HepG2 (cell line): ENCODE results near the gene CES3. TPM values are rescaled to one million over a fixed set of nuclear protein-coding genes. Genes with fewer than 3 reads are reported as not detected.

ENCODE experiments used
- ATAC-seq: fragments of 200-7000 bp; cut with Tn5 transposase; 3 replicates; pipeline ENCODE4 v1.9.1; 2020; ENCODE audit warnings: mild to moderate bottlenecking, moderate library complexity
- BruUV-seq: library from RNA; stranded (reverse); fragments of 400-500 nt; replicated peaks from 2 replicates; lab custom pipeline; 2021; lab: Mats Ljungman, UMichigan
- CTCF ChIA-PET: fragments of 300-600 bp; formaldehyde crosslinking; extraction: SDS; loops from one replicate; lab custom pipeline; 2021; ENCODE audit warnings: low total read pairs, inconsistent platforms, low intra/inter-chr PET ratio; lab: Yijun Ruan, JAX
- POLR2A ChIA-PET: fragments of 350-600 bp; sonication (Branson Sonifier 250); formaldehyde crosslinking; loops from one replicate; lab custom pipeline; 2020; ENCODE audit warnings: antibody characterized with exemption, inconsistent platforms; lab: Yijun Ruan, JAX
- DNase-seq: peaks from one replicate; pipeline ENCODE4 v3.0.0-alpha.2; 2015; ENCODE audit warnings: low spot score
- FAIRE-seq: peaks from 3 replicates; lab custom pipeline; 2011; peaks lifted over from hg19 to GRCh38; lab: Jason Lieb, UNC
- H2AFZ ChIP-seq: one replicate; pipeline ENCODE4 v1.6.1; 2011; ENCODE audit warnings: low read length, inconsistent platforms
- H3K27ac ChIP-seq: fragments of 300-600 bp; 3 replicates; pipeline ENCODE4 v1.8.0; 2011; ENCODE audit warnings: mixed run types, mild to moderate bottlenecking, mixed read lengths, low read length, inconsistent platforms; ENCODE audit not compliant: insufficient read depth; ENCODE audit errors: extremely low read length
- H3K27me3 ChIP-seq, 2 experiments: fragments of 200-600 bp in 1 of 2; 2 replicates in 1 of 2; 3 replicates in 1 of 2; pipeline versions ENCODE4 v1.6.0 to v1.8.0; 2011; ENCODE audit warnings: low read length in 2 of 2, mild to moderate bottlenecking in 2 of 2, moderate library complexity in 2 of 2, inconsistent platforms in 1 of 2; ENCODE audit not compliant: insufficient read depth in 2 of 2, control insufficient read depth in 1 of 2
- H3K36me3 ChIP-seq, 2 experiments: fragments of 200-600 bp in 1 of 2; replicated peaks in 1 of 2; 2 replicates in 1 of 2; 3 replicates in 1 of 2; pipeline versions ENCODE4 v1.5.1 to v1.8.0; 2011; ENCODE audit warnings: low read length in 2 of 2, inconsistent platforms in 1 of 2; ENCODE audit not compliant: insufficient read depth in 2 of 2, control insufficient read depth in 1 of 2
- H3K4me1 ChIP-seq: 2 replicates; pipeline ENCODE4 v1.5.1; 2012; ENCODE audit warnings: low read length, inconsistent platforms; ENCODE audit not compliant: insufficient read depth
- H3K4me2 ChIP-seq: 2 replicates; pipeline ENCODE4 v1.6.0; 2011; ENCODE audit warnings: low read depth, low read length, inconsistent platforms
- H3K4me3 ChIP-seq, 3 experiments: fragments of 200-600 bp in 1 of 3; sonication (generic), shearing (Covaris generic) in 1 of 3; replicated peaks in 1 of 3; 2 replicates each; pipeline ENCODE4 v1.5.1; 2011 to 2016; ENCODE audit warnings: low read length in 3 of 3, inconsistent platforms in 2 of 3, low read depth in 2 of 3, mild to moderate bottlenecking in 2 of 3, control low read depth in 1 of 3, mixed read lengths in 1 of 3; ENCODE audit not compliant: insufficient read depth in 1 of 3
- H3K79me2 ChIP-seq: one replicate; pipeline ENCODE4 v1.6.1; 2011; ENCODE audit warnings: low read length, inconsistent platforms; ENCODE audit not compliant: insufficient read depth
- H3K9ac ChIP-seq: 2 replicates; pipeline ENCODE4 v1.6.0; 2011; ENCODE audit warnings: mild to moderate bottlenecking, low read depth, low read length, inconsistent platforms; ENCODE audit not compliant: insufficient read depth
- H3K9me3 ChIP-seq: 2 replicates; pipeline ENCODE4 v1.5.1; 2012; ENCODE audit warnings: mild to moderate bottlenecking, low read length
- H4K20me1 ChIP-seq: 2 replicates; pipeline ENCODE4 v1.6.0; 2011; ENCODE audit warnings: inconsistent platforms, mild to moderate bottlenecking, low read length, moderate library complexity; ENCODE audit not compliant: insufficient read depth
- HES4 ChIP-seq: sonication (generic); formaldehyde crosslinking; IDR thresholded peaks from 2 replicates; pipeline ENCODE4 v1.9.0; 2021; ENCODE audit warnings: mild to moderate bottlenecking, missing genetic modification reagents, borderline replicate concordance
- HNRNPK ChIP-seq: fragments of 200-400 bp; formaldehyde crosslinking; IDR thresholded peaks from 2 replicates; pipeline ENCODE4 v1.6.1; 2018; ENCODE audit warnings: low read length, low read depth, moderate library complexity, mild to moderate bottlenecking; ENCODE audit not compliant: poor library complexity, severe bottlenecking
- MIER2 ChIP-seq: IDR thresholded peaks from 2 replicates; pipeline ENCODE4 v1.6.1; 2016; ENCODE audit warnings: missing biosample characterization, missing genetic modification reagents
- ZKSCAN8 ChIP-seq: IDR thresholded peaks from 2 replicates; pipeline ENCODE4 v1.6.1; 2016; ENCODE audit warnings: borderline replicate concordance, missing genetic modification reagents, missing compliant biosample characterization
- ZMYM2 ChIP-seq: sonication (generic); formaldehyde crosslinking; IDR thresholded peaks from 2 replicates; pipeline ENCODE4 v1.8.0; 2022; ENCODE audit warnings: mild to moderate bottlenecking, missing genetic modification reagents
- ZNF781 ChIP-seq: sonication (generic); formaldehyde crosslinking; IDR thresholded peaks from 2 replicates; pipeline ENCODE4 v1.5.1; 2020; ENCODE audit warnings: borderline replicate concordance, mild to moderate bottlenecking, missing genetic modification reagents; ENCODE audit errors: not compliant biosample characterization
- WGBS: methylation state at CpG from one replicate; pipeline ENCODE4 v1.1.6; 2017; ENCODE audit warnings: low lambda C conversion rate; 5-methylcytosine and 5-hydroxymethylcytosine counted together
- in situ Hi-C: cut with HindIII; loops from 2 replicates; pipeline ENCODE4 v1.10.0; 2017; ENCODE audit warnings: low pct_unique_long_range_greater_than_20kb; ENCODE audit not compliant: extremely low pct_ligation_motif_present
- intact Hi-C: fragments of 100-400 bp; cut with micrococcal nuclease; formaldehyde crosslinking; loops from one replicate; pipeline ENCODE4 v1.10.0; 2022; ENCODE audit not compliant: unreplicated experiment
- polyA plus RNA-seq, 8 experiments: library from polyadenylated mRNA; depleted of rRNA in 3 of 8; stranded (reverse) in 7 of 8; unstranded in 1 of 8; fragments of >200 nt; fragmentation: Illumina TruSeq in 4 of 8; extraction: Trizol in 4 of 8; gene quantifications; 2 replicates each; pipeline versions ENCODE4 v1.2.1 to v1.2.3, GENCODE V29; 2011 to 2016; ENCODE audit warnings: low read depth in 4 of 8, missing spikeins in 1 of 8, mixed read lengths in 1 of 8; ENCODE audit not compliant: insufficient read depth in 1 of 8
- total RNA-seq, 5 experiments: library from RNA; depleted of rRNA; stranded (reverse); fragments of >200 nt; fragmentation: Illumina TruSeq; extraction: Trizol; gene quantifications; 2 replicates each; pipeline ENCODE4 v1.2.3, GENCODE V29; 2016; ENCODE audit warnings: low read depth in 1 of 5
- TF ChIP-seq, protein P1 (sequence below), 2 experiments: IDR thresholded peaks; 2 replicates each; pipeline ENCODE4 v1.6.1; 2011 to 2012; ENCODE audit warnings: low read length in 2 of 2, borderline replicate concordance in 1 of 2, low read depth in 1 of 2, mild to moderate bottlenecking in 1 of 2, moderate library complexity in 1 of 2
- TF ChIP-seq, protein P2 (sequence below): sonication (generic); formaldehyde crosslinking; IDR thresholded peaks from 2 replicates; pipeline ENCODE4 v1.8.1; 2023; ENCODE audit warnings: missing genetic modification reagents, inconsistent platforms, borderline replicate concordance
- TF ChIP-seq, protein P3 (sequence below): sonication (generic); formaldehyde crosslinking; IDR thresholded peaks from 2 replicates; pipeline ENCODE4 v1.8.0; 2022; ENCODE audit warnings: missing genetic modification reagents, mild to moderate bottlenecking, moderate library complexity, borderline replicate concordance
- TF ChIP-seq, protein P4 (sequence below): sonication (generic); formaldehyde crosslinking; IDR thresholded peaks from 2 replicates; pipeline ENCODE4 v1.5.0; 2020; ENCODE audit warnings: missing genetic modification reagents

CES3 gene
- total and polyA plus RNA-seq, 2 of the 13 experiments (the other 11 are each of a cell fraction or from before 2014, with no cell fraction given) = 6.6 to 17.4 TPM

DNA sequence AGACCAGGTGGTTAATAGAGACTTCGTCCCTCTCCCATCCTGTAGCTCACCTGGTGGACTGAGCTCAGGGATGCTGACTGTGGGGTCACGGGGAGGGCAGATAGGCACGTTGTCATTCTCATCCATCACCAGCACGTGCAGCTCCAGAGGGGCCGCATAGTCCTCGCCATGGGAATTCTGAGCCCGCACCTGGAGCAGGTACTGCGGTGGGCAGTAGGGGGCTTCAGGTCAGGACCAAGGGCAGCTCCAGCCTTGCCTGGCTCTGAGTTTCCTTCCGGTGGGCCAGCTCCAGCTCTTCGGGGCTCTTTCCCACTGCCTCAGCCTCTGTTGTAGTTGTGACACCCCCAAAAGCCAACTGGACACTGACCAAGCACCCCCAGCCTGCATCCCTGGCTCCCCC lies 48.0 kb upstream of the CES3 start:
- FAIRE-seq (no peak), DNase-seq (no peak), ATAC-seq (no peak)
- intact Hi-C loops (no loop called here), in situ Hi-C loops (no loop called here)
- H3K9me3 ChIP-seq = no peaks in the 10 kb centered on the region
- no peaks in the 10 kb centered on the region for H3K36me3 ChIP-seq
- peaks cover 25% of the 10 kb centered on the region for H3K4me1 ChIP-seq
- H2AFZ ChIP-seq = no peak overlapping the region
- TF ChIP-seq HES4 = no peak
- no peak for TF ChIP-seq HNRNPK
- TF ChIP-seq, protein P1, sequence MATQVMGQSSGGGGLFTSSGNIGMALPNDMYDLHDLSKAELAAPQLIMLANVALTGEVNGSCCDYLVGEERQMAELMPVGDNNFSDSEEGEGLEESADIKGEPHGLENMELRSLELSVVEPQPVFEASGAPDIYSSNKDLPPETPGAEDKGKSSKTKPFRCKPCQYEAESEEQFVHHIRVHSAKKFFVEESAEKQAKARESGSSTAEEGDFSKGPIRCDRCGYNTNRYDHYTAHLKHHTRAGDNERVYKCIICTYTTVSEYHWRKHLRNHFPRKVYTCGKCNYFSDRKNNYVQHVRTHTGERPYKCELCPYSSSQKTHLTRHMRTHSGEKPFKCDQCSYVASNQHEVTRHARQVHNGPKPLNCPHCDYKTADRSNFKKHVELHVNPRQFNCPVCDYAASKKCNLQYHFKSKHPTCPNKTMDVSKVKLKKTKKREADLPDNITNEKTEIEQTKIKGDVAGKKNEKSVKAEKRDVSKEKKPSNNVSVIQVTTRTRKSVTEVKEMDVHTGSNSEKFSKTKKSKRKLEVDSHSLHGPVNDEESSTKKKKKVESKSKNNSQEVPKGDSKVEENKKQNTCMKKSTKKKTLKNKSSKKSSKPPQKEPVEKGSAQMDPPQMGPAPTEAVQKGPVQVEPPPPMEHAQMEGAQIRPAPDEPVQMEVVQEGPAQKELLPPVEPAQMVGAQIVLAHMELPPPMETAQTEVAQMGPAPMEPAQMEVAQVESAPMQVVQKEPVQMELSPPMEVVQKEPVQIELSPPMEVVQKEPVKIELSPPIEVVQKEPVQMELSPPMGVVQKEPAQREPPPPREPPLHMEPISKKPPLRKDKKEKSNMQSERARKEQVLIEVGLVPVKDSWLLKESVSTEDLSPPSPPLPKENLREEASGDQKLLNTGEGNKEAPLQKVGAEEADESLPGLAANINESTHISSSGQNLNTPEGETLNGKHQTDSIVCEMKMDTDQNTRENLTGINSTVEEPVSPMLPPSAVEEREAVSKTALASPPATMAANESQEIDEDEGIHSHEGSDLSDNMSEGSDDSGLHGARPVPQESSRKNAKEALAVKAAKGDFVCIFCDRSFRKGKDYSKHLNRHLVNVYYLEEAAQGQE (IDR thresholded peaks at IDR 0.05; ENCODE audit: borderline replicate concordance in 1 of 2, low read depth in 1 of 2, low read length in 2 of 2) = peak; percentile 59 to 88
- peak; percentile 58; the same call in 1 of the 2 replicates for TF ChIP-seq MIER2
- H3K4me2 ChIP-seq = no peak overlapping the region
- no peaks in the 10 kb centered on the region for H3K79me2 ChIP-seq
- no peaks in the 10 kb centered on the region for H4K20me1 ChIP-seq
- H3K27ac ChIP-seq = no peak overlapping the region
- WGBS = 58% methylated on average over 9 of the region's 10 CpGs
- ChIA-PET POLR2A (no interaction called here), CTCF (no interaction called here)
- no TSS peak for BruUV-seq
- H3K4me3 ChIP-seq = no peak overlapping the region
- H3K9ac ChIP-seq = no peak overlapping the region
- no peaks in the 10 kb centered on the region; a peak in 1 of 5 replicates for H3K27me3 ChIP-seq

DNA sequence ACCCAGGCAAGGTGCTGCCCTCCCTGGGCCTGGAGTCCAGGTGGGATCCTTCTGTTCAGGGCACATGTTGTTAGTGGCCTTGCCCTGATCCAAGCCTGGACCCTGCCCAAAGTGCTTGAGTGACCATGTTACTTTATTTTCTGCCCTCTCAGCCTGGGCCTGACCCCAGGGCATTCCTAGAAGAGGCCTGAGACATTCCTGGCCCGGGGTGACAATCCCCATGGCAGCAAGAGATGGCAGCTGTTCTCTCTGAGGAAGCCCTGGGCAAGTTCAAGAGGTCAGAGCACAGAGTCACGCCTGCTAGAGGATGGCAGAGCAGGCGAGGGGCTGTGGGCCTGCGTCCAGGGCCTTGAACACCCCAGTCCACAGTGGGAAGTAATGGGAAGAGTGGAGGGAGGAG lies 47.4 kb upstream of the CES3 start:
- WGBS = 21% methylated on average over 4 of the region's 4 CpGs
- Histone ChIP-seq H4K20me1 (no peaks in the 10 kb centered on the region), H3K79me2 (no peaks in the 10 kb centered on the region), H3K4me3 (no peak overlapping the region), H3K9ac (no peak overlapping the region), H3K9me3 (no peaks in the 10 kb centered on the region), H3K27me3 (no peaks in the 10 kb centered on the region; a peak in 1 of 5 replicates), H2AFZ (no peak overlapping the region), H3K36me3 (no peaks in the 10 kb centered on the region), H3K27ac (no peak overlapping the region), H3K4me2 (no peak overlapping the region), H3K4me1 (peaks cover 30% of the 10 kb centered on the region)
- FAIRE-seq (no peak), DNase-seq (no peak), ATAC-seq (no peak)
- in situ Hi-C loops (no loop called here), intact Hi-C loops (no loop called here)
- CTCF ChIA-PET = no interaction called here
- no TSS peak for BruUV-seq
- POLR2A ChIA-PET = no interaction called here
- TF ChIP-seq, protein P2, sequence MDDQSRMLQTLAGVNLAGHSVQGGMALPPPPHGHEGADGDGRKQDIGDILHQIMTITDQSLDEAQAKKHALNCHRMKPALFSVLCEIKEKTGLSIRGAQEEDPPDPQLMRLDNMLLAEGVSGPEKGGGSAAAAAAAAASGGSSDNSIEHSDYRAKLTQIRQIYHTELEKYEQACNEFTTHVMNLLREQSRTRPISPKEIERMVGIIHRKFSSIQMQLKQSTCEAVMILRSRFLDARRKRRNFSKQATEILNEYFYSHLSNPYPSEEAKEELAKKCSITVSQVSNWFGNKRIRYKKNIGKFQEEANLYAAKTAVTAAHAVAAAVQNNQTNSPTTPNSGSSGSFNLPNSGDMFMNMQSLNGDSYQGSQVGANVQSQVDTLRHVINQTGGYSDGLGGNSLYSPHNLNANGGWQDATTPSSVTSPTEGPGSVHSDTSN = no peak
- TF ChIP-seq ZKSCAN8 = no peak
- TF ChIP-seq, protein P3, sequence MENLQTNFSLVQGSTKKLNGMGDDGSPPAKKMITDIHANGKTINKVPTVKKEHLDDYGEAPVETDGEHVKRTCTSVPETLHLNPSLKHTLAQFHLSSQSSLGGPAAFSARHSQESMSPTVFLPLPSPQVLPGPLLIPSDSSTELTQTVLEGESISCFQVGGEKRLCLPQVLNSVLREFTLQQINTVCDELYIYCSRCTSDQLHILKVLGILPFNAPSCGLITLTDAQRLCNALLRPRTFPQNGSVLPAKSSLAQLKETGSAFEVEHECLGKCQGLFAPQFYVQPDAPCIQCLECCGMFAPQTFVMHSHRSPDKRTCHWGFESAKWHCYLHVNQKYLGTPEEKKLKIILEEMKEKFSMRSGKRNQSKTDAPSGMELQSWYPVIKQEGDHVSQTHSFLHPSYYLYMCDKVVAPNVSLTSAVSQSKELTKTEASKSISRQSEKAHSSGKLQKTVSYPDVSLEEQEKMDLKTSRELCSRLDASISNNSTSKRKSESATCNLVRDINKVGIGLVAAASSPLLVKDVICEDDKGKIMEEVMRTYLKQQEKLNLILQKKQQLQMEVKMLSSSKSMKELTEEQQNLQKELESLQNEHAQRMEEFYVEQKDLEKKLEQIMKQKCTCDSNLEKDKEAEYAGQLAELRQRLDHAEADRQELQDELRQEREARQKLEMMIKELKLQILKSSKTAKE (CRISPR knock-in tag) = no peak
- no peak for TF ChIP-seq ZNF781
- TF ChIP-seq ZMYM2 (CRISPR knock-in tag) = no peak
- TF ChIP-seq, protein P4, sequence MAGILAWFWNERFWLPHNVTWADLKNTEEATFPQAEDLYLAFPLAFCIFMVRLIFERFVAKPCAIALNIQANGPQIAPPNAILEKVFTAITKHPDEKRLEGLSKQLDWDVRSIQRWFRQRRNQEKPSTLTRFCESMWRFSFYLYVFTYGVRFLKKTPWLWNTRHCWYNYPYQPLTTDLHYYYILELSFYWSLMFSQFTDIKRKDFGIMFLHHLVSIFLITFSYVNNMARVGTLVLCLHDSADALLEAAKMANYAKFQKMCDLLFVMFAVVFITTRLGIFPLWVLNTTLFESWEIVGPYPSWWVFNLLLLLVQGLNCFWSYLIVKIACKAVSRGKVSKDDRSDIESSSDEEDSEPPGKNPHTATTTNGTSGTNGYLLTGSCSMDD (CRISPR knock-in tag) = no peak
